Kidney epithelial cell (primary cell): ENCODE results near the gene TMEM231. TPM values are rescaled to one million over a fixed set of nuclear protein-coding genes. Genes with fewer than 3 reads are reported as not detected.
"Not testable (repeated sequence)": the region's sequence is repeated elsewhere in the genome, so short reads cannot be mapped to it uniquely, and the experiment has no call there.

ENCODE experiments used
- DNase-seq: peaks from one replicate; pipeline ENCODE4 v3.0.0-alpha.2; 2010; ENCODE audit warnings: low read depth
- H3K27me3 ChIP-seq: 2 replicates; pipeline ENCODE4 v1.6.0; 2011; ENCODE audit warnings: low read length; ENCODE audit not compliant: control insufficient read depth, insufficient read depth
- H3K36me3 ChIP-seq: 2 replicates; pipeline ENCODE4 v1.5.1; 2011; ENCODE audit warnings: low read length; ENCODE audit not compliant: control insufficient read depth, insufficient read depth
- H3K4me3 ChIP-seq: 2 replicates; pipeline ENCODE4 v1.5.1; 2011; ENCODE audit warnings: low read depth, mild to moderate bottlenecking, control low read depth, low read length
- CTCF ChIP-seq: IDR thresholded peaks from 2 replicates; pipeline ENCODE4 v1.5.1; 2011; ENCODE audit warnings: mild to moderate bottlenecking, moderate library complexity, low read length, control low read depth, inconsistent platforms; ENCODE audit not compliant: insufficient read depth, poor library complexity, severe bottlenecking
- total RNA-seq: library from RNA; depleted of rRNA; stranded (reverse); fragments of >200 nt; gene quantifications from 2 replicates; pipeline ENCODE4 v1.2.3, GENCODE V29; 2015

TMEM231 gene
- total RNA-seq, 1 donor from 2014 or later = 16.0 TPM

GRCh38 chr16:75529959-75530358, 26.1 kb downstream of the TMEM231 start:
- DNase-seq = no peak
- H3K4me3 ChIP-seq = no peak overlapping the region
- no peaks in the 10 kb centered on the region for H3K36me3 ChIP-seq
- H3K27me3 ChIP-seq = no peaks in the 10 kb centered on the region
- no peak for TF ChIP-seq CTCF

GRCh38 chr16:75529056-75529905, 26.8 kb downstream of the TMEM231 start:
- DNase-seq = no peak
- H3K27me3 ChIP-seq = no peaks in the 10 kb centered on the region
- TF ChIP-seq CTCF = no peak
- H3K4me3 ChIP-seq = no peak overlapping the region
- no peaks in the 10 kb centered on the region for H3K36me3 ChIP-seq

- no peak overlapping the region for H3K4me3 ChIP-seq
- DNase-seq = no peak
- no peaks in the 10 kb centered on the region for H3K27me3 ChIP-seq
- no peaks in the 10 kb centered on the region for H3K36me3 ChIP-seq
- TF ChIP-seq CTCF = no peak
Observed at GRCh38 chr16:75527825-75528299, 28.2 kb downstream of the TMEM231 start.

GRCh38 chr16:75526032-75526790, 29.8 kb downstream of the TMEM231 start:
- no peaks in the 10 kb centered on the region for H3K27me3 ChIP-seq
- no peak for TF ChIP-seq CTCF
- no peak overlapping the region for H3K4me3 ChIP-seq
- no peak for DNase-seq
- H3K36me3 ChIP-seq = no peaks in the 10 kb centered on the region

- TF ChIP-seq CTCF = no peak
Observed at GRCh38 chr16:75519175-75519574, 36.9 kb downstream of the TMEM231 start.

GRCh38 chr16:75516189-75516966, 39.7 kb downstream of the TMEM231 start:
- DNase-seq, H3K36me3 ChIP-seq, H3K27me3 ChIP-seq: not testable (repeated sequence)
- peak overlapping the region; percentile 72 for H3K4me3 ChIP-seq

More at GRCh38 chr16:75519175-75519574, 36.9 kb downstream of the TMEM231 start:
- Histone ChIP-seq H3K36me3 (no peaks in the 10 kb centered on the region), H3K4me3 (no peak overlapping the region), H3K27me3 (no peaks in the 10 kb centered on the region)
- no peak for DNase-seq
